ENCODE results near the gene SHISA5. TPM values are rescaled to one million over a fixed set of nuclear protein-coding genes. Genes with fewer than 3 reads are reported as not detected.
"Not testable (repeated sequence)": the region's sequence is repeated elsewhere in the genome, so short reads cannot be mapped to it uniquely, and the experiment has no call there.

SHISA5 gene
- total RNA-seq, 2 donors from 2014 or later = 66.9 to 120 TPM

GRCh38 chr3:48536785-48537184, 32.8 kb upstream of the SHISA5 start:
- TF ChIP-seq, protein P1, sequence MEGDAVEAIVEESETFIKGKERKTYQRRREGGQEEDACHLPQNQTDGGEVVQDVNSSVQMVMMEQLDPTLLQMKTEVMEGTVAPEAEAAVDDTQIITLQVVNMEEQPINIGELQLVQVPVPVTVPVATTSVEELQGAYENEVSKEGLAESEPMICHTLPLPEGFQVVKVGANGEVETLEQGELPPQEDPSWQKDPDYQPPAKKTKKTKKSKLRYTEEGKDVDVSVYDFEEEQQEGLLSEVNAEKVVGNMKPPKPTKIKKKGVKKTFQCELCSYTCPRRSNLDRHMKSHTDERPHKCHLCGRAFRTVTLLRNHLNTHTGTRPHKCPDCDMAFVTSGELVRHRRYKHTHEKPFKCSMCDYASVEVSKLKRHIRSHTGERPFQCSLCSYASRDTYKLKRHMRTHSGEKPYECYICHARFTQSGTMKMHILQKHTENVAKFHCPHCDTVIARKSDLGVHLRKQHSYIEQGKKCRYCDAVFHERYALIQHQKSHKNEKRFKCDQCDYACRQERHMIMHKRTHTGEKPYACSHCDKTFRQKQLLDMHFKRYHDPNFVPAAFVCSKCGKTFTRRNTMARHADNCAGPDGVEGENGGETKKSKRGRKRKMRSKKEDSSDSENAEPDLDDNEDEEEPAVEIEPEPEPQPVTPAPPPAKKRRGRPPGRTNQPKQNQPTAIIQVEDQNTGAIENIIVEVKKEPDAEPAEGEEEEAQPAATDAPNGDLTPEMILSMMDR (IDR thresholded peaks at IDR 0.05) = no peak
- Histone ChIP-seq H3K4me1 (no peaks in the 10 kb centered on the region), H3K9me3 (no peaks in the 10 kb centered on the region), H3K4me3 (no peak overlapping the region), H3K36me3 (no peaks in the 10 kb centered on the region), H3K27ac (no peak overlapping the region), H3K27me3 (no peaks in the 10 kb centered on the region)
- DNase-seq (ENCODE audit: low spot score) = no peak

DNA sequence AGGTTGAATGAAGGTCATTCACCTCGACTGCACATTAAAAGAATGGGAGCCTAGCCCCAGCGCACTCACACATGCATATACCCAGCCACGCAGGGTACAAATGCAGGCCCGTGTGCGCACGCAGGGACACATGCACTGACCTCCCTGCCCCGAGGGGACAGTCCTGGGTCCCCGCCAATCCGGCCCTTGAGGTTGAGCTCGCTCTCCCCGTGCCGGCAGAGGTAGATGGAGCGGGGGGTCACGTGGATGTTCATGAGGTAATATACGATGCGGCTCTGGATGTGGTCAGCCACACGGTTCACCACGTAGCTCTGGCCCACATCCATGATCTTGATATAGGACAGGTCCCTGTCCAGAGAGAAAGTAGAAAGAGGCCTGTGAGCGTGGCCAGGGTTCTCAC, 32.1 kb upstream of the SHISA5 start:
- no peak for DNase-seq (ENCODE audit: low spot score)
- no peaks in the 10 kb centered on the region for H3K36me3 ChIP-seq
- TF ChIP-seq, protein P1 (IDR thresholded peaks at IDR 0.05) = no peak

DNA sequence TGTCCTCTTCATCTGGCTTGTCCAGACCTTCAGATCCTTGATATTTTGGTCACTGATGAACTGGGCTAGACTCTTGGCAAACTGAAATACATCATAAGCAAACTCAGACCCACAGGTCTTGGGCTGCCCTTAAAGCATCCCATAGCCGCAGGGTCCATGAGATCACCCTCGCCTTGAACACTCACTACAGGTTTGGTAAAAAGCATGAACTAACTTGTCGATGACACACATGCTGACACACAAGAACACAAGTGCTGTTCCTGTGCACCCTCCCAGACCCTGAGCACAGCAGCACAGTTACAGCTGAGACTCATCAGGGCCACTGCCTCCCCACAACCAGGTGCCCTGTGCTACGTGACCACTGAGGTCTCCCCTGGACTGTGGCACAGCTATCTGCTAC, 31.6 kb upstream of the SHISA5 start:
- H3K27ac ChIP-seq = no peak overlapping the region
- H3K36me3 ChIP-seq = no peaks in the 10 kb centered on the region
- H3K27me3 ChIP-seq = no peaks in the 10 kb centered on the region
- H3K9me3 ChIP-seq = no peaks in the 10 kb centered on the region
- TF ChIP-seq, protein P1 (IDR thresholded peaks at IDR 0.05) = no peak
- no peaks in the 10 kb centered on the region for H3K4me1 ChIP-seq
- DNase-seq (ENCODE audit: low spot score) = no peak
- H3K4me3 ChIP-seq = no peak overlapping the region

More for the DNA sequence above, 32.1 kb upstream of the SHISA5 start:
- H3K9me3 ChIP-seq = no peaks in the 10 kb centered on the region
- H3K4me3 ChIP-seq = no peak overlapping the region
- no peaks in the 10 kb centered on the region for H3K27me3 ChIP-seq
- no peaks in the 10 kb centered on the region for H3K4me1 ChIP-seq
- no peak overlapping the region for H3K27ac ChIP-seq

DNA sequence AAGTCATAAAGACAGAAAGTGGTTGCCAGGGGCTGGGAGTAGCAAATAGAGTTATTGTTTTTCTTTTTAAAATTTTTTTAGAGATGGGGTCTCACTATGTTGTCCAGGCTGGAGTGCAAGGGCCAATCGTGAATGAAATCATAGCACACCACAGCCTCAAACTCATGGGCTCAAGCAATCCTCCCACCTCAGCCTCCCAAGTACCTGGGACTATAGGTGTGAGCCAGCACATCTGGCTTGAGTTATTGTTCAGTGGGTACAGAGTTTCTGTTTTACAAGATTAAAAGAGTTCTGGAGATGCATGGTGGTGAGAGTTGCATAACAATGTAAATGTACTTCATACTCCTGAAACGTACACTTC, 29.0 kb upstream of the SHISA5 start:
- no peaks in the 10 kb centered on the region for H3K9me3 ChIP-seq
- no peak for DNase-seq (ENCODE audit: low spot score)
- no peak overlapping the region for H3K27ac ChIP-seq
- TF ChIP-seq, protein P1 (IDR thresholded peaks at IDR 0.05) = no peak
- no peak overlapping the region for H3K4me3 ChIP-seq
- H3K36me3 ChIP-seq = no peaks in the 10 kb centered on the region
- H3K4me1 ChIP-seq = no peaks in the 10 kb centered on the region
- H3K27me3 ChIP-seq = no peaks in the 10 kb centered on the region

GRCh38 chr3:48532271-48532976, 28.4 kb upstream of the SHISA5 start:
- Histone ChIP-seq H3K36me3 (no peaks in the 10 kb centered on the region), H3K27me3 (no peaks in the 10 kb centered on the region)
- TF ChIP-seq, protein P1 (IDR thresholded peaks at IDR 0.05) = no peak

GRCh38 chr3:48530701-48531100, 26.7 kb upstream of the SHISA5 start:
- not testable (repeated sequence) for H3K36me3 ChIP-seq; DNase-seq (ENCODE audit: low spot score); H3K4me1 ChIP-seq; H3K27ac ChIP-seq; H3K4me3 ChIP-seq; H3K9me3 ChIP-seq; H3K27me3 ChIP-seq

More at GRCh38 chr3:48532271-48532976, 28.4 kb upstream of the SHISA5 start:
- no peak for DNase-seq (ENCODE audit: low spot score)
- Histone ChIP-seq H3K4me1 (no peaks in the 10 kb centered on the region), H3K4me3 (no peak overlapping the region), H3K9me3 (no peaks in the 10 kb centered on the region), H3K27ac (no peak overlapping the region)
